ENCODE data around the gene JMJD4.

Gene JMJD4

DNA sequence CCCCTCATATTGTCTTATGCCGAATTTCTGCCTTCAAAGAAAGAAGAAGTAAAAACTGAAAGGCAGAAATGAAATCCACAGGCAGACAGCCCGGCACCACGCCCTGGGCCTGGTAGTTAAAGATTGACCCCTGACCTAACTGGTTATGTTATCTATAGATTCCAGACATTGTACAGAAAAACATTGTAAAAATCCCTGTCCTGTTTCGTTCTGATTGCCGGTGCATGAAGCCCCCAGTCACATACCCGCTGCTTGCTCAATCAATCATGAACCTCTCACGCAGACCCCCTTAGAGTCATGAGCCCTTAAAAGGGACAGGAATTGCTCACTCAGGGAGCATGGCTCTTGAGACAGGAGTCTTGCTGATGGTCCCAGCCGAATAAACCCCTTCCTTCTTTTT is 49.3 kb downstream of the JMJD4 start:
- DNase-seq (ENCODE audit: low read depth, low spot score): no peak
